HCEC 1CT (cell line): ENCODE data around the gene ACOD1.
A peak's percentile ranks its signal among the peaks of the same experiment; 100 is the strongest.

ENCODE experiments used
- DNase-seq: peaks from one replicate; pipeline ENCODE4 v3.0.0-alpha.2; 2017

Gene ACOD1

GRCh38 chr13:76992548-76993001 lies 44.3 kb downstream of the ACOD1 start:
- DNase-seq = peak; percentile 23

DNA sequence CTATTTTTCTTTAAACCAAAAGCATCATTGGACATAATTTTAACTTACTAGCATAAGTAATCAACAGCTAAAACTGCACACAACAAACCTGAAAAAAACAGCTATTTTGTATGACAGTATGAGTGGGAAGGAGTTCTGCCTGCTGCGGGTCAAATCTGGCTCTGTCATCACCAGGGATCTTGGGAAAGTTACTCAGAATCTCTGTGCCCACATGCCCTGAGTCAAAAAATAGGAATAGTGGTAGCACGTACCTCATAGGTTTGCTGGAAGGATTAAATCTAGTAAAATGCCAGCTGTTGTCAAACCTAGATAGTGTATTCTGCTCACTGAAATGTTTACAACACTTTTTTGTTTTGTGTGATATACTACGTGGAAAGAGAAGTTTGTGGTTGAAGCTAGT lies 44.7 kb downstream of the ACOD1 start:
- DNase-seq = peak; percentile 6

GRCh38 chr13:76993473-76993872 lies 45.2 kb downstream of the ACOD1 start:
- no peak for DNase-seq

GRCh38 chr13:76994281-76994680 lies 46.0 kb downstream of the ACOD1 start:
- DNase-seq = no peak

GRCh38 chr13:77000475-77000874 lies 52.2 kb downstream of the ACOD1 start:
- DNase-seq = peak; percentile 19

DNA sequence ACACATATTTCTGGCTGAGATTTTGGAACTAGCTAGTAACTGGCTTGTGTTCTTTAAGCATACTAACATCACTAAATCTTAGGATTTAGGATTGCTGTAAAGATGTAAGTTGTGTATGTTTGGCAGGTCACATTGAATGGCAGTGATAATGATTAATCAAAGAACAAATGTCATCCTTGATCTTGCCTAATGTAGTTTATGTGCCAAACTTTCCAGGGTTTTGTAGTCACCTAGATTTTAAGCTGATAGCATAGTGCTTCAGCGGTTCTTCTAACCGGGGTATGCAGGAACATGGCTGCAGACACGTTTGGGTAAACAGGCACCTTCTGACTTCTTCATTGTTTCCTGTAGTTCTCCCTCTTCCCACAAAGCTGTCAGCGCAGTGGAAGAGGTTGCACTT lies 53.2 kb downstream of the ACOD1 start:
- no peak for DNase-seq

GRCh38 chr13:77001963-77002587 lies 53.8 kb downstream of the ACOD1 start:
- DNase-seq = no peak

- DNase-seq = peak; percentile 47
Measured at GRCh38 chr13:77002590-77003190, 54.4 kb downstream of the ACOD1 start.
